GM19025 (cell line): ENCODE measurements around the gene GOLGA6B.
"Not testable (repeated sequence)": the region's sequence is repeated elsewhere in the genome, so short reads cannot be mapped to it uniquely, and the experiment has no call there.

Experiments
- ATAC-seq: cut with Tn5 transposase; IDR thresholded peaks from one replicate; pipeline ENCODE4 v1.9.1; 2021; ENCODE audit warnings: mild to moderate bottlenecking, low read depth, moderate library complexity; ENCODE audit not compliant: unreplicated experiment

GOLGA6B gene

DNA sequence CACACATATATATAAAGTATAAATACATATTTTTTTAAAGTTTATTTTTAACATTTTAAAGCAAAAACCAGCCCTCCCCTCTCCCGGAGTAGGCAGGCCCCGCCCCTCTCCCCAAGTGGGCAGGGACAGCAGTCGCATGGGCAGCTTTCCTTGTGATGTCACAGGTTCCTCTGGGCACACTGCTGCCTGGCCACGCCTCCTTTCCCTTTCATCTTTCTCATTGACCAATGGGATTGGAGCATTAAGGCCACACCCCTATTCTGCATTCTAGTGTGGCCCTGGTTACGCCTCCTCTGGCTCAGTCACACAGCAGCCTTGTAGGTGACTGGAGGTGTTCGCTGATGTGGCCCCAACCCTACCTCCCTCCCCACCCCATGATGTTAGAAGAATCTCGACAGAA lies at the start of gene GOLGA6B:
Gene GOLGA6B (plus strand): TSS at position 301 of the 400 bp plus-strand sequence. CDS start 41 bp downstream, at position 342.
- not testable (repeated sequence) for ATAC-seq

DNA sequence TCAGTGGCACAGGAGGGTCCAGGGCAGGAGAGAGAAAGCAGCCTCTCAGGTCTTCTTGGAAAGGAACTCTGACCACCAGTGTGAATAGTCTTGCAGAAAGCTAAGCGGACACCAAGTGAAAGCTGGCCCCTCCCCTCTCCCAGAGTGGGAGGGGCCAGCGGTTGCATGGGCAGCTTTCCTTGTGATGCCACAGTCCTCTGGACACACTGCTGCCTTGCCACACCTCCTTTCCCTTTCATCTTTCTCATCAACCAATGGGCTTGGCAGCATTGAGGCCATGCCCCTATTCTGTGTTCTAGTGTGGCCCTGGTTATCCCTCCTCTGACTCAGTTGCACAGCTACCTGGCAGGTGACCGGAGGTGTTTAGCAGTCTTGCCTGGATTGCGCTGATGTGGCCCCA lies 49.7 kb upstream of the GOLGA6B start:
- no peak for ATAC-seq

GRCh38 chr15:72608084-72608483 lies 46.4 kb upstream of the GOLGA6B start:
- ATAC-seq = not testable (repeated sequence)

DNA sequence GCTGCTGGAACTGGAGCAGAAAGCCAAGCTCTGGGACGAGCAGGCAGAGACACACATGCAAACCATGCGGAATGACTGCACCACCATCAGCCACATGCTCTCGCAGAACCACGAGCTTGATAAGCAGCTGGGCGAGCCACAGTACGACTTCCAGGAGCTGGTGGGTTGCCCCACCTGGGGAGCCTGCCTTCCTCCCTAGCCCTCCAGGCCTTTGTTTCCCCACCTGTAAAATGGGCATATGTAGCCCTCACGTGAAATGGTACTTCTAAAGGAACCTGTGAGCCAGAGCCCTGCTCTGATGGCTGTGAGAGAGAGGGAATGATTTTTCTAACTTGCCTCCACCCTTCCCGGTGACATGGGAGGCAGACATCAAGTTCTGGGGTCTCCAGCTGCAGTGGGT lies 44.6 kb upstream of the GOLGA6B start:
- ATAC-seq = no peak

DNA sequence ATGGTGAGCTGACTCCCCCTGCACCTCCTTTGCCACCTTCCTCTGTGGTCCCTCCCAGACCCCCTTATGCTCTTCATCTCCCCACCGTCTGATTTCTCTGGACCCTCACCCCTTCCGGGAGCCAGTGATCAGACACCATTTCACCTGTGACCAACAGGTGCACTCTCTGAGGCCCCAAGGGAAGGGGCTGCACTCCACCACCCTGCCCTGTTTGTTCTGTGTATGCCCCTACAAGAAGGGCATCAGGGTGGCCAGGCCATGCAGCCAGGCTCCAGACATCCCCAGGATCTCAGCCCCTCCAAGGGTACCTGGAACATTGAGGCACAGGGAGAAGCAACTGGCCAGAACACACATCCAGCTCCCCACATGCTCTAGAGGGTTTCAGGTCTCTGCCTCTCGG lies 42.2 kb upstream of the GOLGA6B start:
- ATAC-seq = not testable (repeated sequence)

DNA sequence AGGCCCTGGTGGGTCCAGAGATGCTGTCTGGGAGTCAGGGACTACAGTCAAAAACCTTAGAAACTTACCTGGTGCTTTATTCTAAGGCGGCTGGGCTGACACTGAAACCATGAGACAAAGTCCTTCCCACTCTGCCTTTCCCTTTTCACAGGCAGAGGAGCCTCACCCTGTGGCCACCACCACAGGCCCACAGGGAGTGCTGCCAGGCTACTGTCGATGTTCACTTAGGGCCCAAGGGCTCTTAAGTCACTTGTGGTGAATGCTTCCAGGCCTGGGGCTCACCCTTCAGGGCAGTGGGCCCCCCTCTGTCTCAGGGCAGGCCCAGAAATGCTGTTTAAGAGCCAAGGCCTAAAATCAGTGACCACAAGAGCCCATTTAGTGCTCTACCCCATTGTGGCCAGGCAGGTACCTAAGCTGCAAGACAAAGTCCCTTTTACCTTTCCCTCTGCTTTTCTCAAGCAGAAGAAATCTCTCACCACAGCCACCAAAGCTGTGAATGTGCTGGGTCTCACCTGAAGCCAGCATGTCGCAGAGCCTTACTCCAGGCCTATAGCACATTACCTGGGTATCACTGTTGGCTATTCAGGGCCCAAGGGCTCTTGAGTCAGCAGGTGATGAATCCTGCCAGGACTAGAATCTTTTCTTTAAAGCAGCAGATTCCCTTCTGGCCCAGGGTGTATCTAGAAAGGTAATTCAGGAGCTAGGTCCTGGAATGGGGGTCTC lies 39.5 kb upstream of the GOLGA6B start:
- no peak for ATAC-seq

DNA sequence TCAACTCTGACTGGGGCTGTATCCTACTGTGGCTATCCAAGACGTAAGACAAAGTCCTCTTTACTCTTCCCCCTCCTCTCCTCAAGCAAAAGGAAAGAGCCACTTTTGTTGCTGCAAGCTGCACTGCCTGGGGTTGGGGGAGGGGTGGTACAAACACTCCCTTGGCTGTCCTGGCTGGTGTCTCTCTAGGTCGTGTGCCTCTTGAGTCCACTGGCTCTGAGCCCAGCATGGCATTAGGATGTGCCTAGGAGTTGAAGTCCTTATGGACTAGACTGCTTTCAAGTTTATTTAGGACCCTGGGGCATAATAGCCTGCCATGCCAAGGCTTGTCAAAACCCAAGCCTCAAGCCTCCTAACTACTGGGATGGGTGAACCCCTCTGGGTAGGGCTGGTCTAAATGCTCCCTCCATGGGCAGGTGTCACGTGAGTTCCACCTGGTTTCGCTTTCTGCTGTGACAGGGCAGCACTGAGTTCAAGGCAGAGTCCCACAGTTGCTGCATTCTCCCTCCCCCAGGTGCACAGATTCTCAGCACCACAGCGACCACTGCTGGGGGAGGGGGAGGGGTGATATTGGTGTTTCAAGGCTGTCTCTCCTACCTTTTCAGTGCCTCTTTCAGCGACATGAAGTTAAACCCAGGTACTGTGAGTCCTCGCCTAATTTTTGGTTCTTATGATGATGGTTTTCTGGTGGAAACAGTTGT lies 38.8 kb upstream of the GOLGA6B start:
- ATAC-seq = not testable (repeated sequence)

- no peak for ATAC-seq
Measured at GRCh38 chr15:72616491-72617210, 37.8 kb upstream of the GOLGA6B start.

- not testable (repeated sequence) for ATAC-seq
Measured at GRCh38 chr15:72623854-72624253, 30.6 kb upstream of the GOLGA6B start.

DNA sequence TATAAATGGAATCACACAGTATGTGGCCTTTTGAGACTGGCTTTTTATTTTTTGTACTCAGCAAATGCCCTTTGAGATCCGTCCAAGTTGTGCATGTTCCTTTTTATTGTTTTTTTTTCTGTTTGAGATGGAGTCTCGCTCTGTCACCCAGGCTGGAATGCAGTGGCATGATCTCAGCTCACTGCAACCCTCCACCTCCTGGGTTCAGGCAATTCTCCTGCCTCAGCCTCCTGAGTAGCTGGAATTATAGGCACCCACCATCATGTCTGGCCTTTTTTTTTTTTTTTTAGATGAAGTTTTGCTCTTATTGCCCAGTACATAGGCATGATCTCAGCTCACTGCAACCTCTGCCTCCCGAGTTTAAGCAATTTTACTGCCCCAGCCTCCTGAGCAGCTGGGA lies 28.3 kb upstream of the GOLGA6B start:
- not testable (repeated sequence) for ATAC-seq

DNA sequence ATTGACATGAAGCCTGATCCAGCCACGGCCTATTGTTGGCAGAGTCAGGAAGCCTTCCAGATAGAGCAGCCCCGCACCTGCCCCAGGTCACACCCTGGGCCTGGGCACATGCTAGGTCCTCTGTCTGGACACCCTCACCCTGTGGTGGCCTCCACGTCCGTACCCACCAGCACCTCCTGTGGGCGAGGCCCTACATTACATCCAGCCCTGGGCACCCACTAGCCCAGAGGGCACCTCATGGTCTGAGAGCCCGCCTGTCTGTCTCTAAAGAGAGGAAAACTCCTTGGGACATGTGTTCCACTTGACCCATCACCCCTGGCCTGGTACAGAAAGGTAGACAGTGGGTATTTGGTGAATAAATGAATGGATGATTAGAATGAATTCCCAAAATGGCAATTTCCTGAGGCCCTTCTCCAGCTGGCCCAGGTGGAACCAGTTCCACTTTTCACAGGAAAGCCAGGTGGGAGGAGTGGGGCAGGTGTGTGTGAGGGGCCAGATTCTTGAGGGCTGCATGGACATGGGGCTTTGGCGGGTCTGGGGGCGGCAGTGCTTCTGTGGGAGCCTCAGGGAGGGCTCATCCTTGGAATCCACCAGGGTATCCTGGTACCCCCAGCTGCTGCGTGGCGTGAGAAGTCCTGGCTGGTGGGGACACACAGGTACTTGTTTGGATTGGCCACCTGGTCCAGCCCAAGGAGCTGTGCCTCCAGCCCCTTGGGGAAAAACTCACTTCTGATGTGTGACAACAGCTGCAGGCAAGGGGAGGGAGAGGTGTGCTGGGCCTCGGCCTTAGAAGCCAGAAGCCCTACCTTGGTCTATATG lies 26.0 kb upstream of the GOLGA6B start:
- ATAC-seq = not testable (repeated sequence)

- ATAC-seq = not testable (repeated sequence)
Measured at GRCh38 chr15:72629068-72629570, 25.4 kb upstream of the GOLGA6B start.

- ATAC-seq = not testable (repeated sequence)
Measured at GRCh38 chr15:72636519-72637282, 17.8 kb upstream of the GOLGA6B start.

DNA sequence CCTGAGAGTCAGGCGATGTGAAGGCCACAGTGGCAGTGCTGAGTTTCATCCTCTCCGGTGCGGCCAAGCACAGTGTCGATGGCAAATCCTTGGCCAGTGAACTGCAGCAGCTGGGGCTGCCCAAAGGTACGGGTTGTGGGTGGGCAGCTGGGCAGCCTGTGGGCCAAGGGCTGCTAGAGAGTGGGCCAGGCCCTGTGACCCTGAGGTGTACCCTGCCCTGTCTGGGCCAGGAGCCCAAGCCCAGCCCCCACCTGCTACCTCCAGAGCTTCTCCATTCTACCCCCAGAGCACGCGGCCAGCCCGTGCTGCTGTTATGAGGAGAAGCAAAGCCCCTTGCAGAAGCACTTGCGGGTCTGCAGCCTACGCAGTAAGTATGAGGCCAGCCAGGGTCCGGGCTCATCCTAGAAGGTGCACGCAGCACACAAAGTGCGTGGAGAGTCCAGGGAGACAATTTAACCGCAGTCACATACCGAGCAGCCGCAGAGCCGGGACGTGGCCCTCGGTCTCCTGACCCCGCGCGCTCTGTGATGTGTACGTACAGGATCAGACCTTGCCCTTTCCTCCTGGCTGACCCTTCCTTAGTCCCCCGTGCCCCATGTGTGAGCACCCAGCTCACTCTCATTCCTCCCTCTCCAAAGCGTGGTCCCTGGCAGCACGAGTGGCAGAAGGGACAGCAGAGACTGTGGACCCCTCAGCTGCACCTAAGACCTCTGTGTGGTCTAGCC lies 14.6 kb upstream of the GOLGA6B start:
- ATAC-seq = not testable (repeated sequence)

DNA sequence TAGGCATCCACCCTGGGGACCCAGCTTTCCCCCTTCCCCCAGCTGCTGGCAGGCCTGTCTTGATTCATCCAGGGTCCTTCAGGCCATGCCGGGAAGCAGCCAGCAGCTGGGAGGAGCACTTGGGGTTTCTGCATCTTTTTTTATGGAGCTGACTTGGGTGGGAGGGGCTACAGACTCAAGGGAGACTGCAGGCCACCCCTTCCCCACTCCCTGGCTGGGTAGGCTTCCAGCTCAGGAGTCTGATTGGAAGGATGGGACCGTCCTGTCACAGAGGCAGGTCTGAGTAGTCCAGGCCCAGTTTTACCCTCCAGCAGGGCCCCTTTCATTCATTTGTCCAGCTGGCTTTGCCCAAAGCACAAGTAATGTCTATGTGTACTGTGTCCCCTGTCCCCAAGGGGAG lies 12.2 kb upstream of the GOLGA6B start:
- not testable (repeated sequence) for ATAC-seq

GRCh38 chr15:72648631-72649253 lies 5.8 kb upstream of the GOLGA6B start:
- ATAC-seq = not testable (repeated sequence)

DNA sequence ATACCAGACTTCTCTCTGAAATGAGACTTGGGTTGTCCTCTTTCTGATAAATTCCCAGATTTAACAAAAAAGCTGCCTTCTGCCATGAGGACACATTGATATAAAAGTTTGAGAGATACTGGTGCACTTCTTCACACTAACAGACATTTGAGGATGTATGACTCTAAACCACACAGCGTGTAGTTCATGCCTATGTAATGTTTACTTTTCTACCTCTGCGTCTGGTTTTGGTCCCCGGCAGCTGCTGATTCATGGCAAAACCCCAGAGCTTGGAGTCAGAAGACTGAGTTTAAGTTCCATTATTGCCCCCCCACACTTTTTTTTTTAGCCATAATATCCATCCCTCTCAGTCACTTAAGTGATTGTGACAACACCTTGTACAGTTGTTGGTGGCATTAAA lies 1.5 kb downstream of the GOLGA6B start:
- not testable (repeated sequence) for ATAC-seq

DNA sequence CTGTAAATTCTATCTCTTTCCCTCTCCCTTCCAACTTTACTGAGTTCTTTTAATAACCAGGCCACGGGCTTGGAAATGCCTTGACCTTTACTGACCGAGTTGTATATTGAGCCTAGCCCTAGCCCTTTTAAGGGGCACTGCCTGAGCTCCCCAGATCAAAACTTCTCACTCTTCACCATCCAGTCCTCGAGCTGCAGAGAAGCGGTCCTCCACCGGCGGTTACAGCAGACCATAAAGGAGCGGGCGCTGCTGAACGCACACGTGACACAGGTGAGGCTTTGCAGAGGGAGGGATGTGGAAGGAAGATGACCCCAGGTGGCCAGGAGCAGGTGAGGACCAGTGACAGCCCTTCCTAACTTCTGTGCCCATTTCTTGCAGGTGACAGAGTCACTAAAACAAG lies 6.6 kb downstream of the GOLGA6B start:
- not testable (repeated sequence) for ATAC-seq
